ENCODE data around the gene IKBKE. TPM values are rescaled to one million over a fixed set of nuclear protein-coding genes. Genes with fewer than 3 reads are reported as not detected.

The IKBKE gene
- total RNA-seq, 1 experiment from 2014 or later: 29.6 TPM

DNA sequence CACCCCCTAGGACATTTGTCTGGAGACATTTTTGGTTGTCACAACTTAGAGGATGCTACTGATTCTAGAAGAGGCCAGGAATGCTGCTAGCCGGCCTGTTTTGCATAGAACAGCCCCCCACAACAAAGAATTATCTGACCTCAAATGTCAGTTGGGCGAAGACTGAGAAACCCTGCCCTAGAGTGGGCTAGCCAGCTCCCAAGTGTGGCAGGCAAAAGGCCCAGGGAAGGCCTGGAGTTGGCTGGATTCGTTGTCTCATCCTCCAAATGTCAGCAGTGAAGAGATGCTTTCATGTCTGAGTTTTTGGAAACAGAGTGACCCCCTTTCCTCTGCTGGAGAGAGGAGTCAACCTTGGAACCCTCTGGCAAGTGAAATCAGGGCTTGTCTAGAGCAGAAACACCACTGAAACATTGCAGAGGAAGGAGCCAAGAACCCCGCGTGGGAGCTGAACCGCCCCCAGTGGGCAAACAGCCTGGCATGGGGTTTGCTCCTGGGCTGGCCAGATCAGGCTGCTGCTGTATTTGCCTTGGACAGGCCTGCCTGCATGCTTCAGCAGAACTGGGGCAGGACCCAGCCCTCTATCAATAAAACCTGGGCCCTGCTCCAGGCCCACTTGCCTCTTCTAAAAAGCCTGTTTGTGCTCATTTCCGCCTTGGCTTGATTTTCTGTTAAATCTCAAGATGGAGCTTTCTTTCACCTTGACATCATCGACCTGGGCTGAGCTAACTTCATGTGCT, 69.9 kb downstream of the IKBKE start:
- no peak for DNase-seq (ENCODE audit: low spot score)

DNA sequence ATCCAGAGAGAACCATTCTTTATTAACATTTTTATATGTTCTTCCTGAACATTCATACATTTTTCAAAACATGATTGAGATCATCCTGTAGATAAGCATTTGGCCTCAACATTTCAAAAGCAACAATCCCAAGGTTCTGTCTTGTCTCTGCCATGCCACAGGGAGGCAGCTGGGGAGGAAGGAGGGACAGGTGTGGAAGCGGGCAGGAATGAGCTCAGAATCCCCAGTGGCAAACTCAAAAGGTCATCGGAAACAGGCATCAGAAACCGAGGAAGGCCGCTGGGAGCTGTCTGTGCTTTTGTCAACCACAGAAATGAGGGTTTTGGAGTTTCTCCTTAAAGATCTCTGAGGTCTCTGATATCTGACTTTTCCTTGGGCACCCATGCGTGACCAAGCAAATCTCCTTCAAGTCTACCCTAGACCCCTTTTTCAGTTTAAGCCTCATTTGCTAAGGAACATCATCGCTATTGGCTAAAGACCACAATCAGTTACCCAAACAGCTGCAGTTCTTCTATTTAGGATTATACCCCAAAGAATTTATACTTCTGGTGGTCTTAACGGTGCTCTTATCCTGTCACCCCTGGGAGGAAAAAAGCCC, 71.1 kb downstream of the IKBKE start:
- no peak for DNase-seq (ENCODE audit: low spot score)

DNA sequence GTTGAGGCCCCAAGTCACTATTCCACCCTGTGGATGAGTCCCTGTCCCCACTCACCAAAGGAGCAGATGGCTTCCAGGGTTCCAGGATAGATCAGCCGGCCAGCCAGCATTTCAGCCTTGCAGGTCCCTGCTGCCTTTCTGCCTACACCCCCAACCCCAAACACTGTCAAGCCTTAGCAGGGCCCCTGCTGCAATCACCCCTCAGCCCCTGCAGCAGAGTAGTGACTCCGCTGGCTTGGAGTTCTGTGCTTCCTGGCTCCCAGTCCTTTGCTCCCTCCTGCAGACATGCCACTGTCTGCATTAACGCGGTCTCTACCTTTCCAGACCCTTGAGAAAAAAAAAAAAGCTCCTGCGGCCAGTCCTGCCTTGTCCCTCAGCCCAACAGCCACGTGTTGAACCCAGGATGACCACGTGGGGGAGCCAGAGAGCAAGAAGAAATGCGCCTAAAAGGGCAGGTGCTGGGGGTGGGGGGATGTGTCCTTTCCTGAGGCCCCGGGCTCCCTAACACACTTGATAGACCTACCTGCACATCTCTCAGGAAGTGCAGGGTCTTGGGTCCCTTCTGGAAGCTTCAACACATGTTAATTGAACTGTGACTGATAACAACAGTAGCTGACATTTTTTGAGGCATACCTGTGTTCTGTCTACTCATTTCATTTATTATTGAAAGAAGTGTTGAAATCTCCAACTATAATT, 74.4 kb downstream of the IKBKE start:
- peak; percentile 68 for DNase-seq (ENCODE audit: low spot score)

DNA sequence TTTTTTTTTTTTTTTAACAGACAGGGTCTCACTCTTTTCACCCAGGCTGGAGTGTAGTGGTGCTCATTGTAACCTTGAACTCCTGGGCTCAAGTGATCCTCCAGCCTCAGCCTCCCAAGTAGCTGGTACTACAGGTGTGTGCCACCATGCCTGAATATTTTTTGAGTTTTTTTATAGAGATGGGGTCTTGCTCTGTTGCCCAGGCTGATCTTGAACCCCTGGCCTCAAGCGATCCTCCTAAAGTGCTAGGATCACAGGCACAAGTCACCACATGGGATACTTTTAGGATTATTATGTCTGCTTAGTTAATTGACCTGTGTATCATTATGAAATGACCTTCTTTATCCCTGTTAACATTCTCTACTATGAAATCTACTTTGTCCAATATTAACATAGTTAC, 75.1 kb downstream of the IKBKE start:
- no peak for DNase-seq (ENCODE audit: low spot score)

Other genes with a start within 250 kb of the IKBKE start
- gene RASSF5, start 37.1 kb downstream of the IKBKE start, total RNA-seq (2014; rRNA removed; shearing (Covaris generic)): 3.3 and 5.8 TPM in 2 replicates
- 53.6 and 54.7 TPM in 2 replicates for gene EIF2D, start 142.0 kb downstream of the IKBKE start, total RNA-seq (2014; rRNA removed; shearing (Covaris generic))
- gene DYRK3, start 165.1 kb downstream of the IKBKE start, total RNA-seq (2014; rRNA removed; shearing (Covaris generic)): 26.8 and 32.8 TPM in 2 replicates
- 46.9 and 48.6 TPM in 2 replicates for gene MAPKAPK2, start 214.4 kb downstream of the IKBKE start, total RNA-seq (2014; rRNA removed; shearing (Covaris generic))